Measurements from ENCODE around the gene FOXJ1.

DNA sequence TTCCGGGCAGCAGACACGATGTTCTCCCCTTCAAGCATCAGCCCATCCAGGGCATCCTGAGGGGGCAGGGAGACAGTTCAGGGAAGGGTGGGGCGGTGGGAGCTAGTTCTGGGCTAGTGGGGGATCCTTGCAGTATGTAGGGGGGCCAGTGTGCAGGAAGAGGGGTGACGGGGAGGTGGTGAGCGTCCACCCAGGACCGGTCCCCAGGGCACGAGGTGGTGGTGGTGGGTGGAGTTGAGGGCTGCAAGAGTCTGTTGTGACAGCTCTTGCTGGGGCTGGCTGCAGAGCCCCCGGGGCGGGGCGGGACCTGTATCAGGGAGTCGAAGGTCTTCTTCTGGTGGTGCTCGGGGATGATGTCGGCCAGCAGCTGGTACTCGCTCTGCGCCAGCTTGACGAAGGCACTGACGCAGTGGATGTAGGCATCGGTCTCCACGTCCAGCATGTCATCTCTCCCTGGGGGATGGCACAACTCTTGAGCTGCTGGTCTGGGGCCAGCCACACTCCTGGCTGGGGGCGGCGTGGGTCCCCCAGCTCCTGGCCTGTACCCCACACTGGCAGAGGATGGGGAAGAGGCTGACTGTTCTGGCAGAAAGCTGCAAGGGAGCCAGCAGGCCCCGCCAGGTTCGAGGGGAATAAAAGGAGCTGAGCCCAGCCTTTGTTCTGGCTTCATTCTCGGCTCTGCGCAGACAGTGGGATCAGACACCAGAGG is 52.0 kb downstream of the FOXJ1 start:
- TF ChIP-seq POLR2A (IDR thresholded peaks at IDR 0.05; ENCODE audit: low read length) (no peak), RAD21 (conservative IDR thresholded peaks at IDR 0.05 in 1 of 2, IDR thresholded peaks at IDR 0.05 in 1 of 2) (no peak), MYC (IDR thresholded peaks at IDR 0.05; ENCODE audit: borderline replicate concordance, low read length) (no peak), PHF8 (IDR thresholded peaks at IDR 0.05; ENCODE audit: borderline replicate concordance, low read depth) (no peak), MAZ (IDR thresholded peaks at IDR 0.05; ENCODE audit: borderline replicate concordance, low read depth, low read length) (no peak), NR3C1 (IDR thresholded peaks at IDR 0.05) (no peak), HOXB5 (CRISPR knock-in tag; IDR thresholded peaks at IDR 0.05) (no peak), POLR2AphosphoS2 (conservative IDR thresholded peaks at IDR 0.05; ENCODE audit: low read length) (no peak), HDAC2 (IDR thresholded peaks at IDR 0.05) (no peak), RCOR1 (IDR thresholded peaks at IDR 0.05; ENCODE audit: low read depth, low read length) (no peak)
- TF ChIP-seq, protein P1, sequence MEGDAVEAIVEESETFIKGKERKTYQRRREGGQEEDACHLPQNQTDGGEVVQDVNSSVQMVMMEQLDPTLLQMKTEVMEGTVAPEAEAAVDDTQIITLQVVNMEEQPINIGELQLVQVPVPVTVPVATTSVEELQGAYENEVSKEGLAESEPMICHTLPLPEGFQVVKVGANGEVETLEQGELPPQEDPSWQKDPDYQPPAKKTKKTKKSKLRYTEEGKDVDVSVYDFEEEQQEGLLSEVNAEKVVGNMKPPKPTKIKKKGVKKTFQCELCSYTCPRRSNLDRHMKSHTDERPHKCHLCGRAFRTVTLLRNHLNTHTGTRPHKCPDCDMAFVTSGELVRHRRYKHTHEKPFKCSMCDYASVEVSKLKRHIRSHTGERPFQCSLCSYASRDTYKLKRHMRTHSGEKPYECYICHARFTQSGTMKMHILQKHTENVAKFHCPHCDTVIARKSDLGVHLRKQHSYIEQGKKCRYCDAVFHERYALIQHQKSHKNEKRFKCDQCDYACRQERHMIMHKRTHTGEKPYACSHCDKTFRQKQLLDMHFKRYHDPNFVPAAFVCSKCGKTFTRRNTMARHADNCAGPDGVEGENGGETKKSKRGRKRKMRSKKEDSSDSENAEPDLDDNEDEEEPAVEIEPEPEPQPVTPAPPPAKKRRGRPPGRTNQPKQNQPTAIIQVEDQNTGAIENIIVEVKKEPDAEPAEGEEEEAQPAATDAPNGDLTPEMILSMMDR (IDR thresholded peaks at IDR 0.05): no peak
- TF ChIP-seq, protein P2, sequence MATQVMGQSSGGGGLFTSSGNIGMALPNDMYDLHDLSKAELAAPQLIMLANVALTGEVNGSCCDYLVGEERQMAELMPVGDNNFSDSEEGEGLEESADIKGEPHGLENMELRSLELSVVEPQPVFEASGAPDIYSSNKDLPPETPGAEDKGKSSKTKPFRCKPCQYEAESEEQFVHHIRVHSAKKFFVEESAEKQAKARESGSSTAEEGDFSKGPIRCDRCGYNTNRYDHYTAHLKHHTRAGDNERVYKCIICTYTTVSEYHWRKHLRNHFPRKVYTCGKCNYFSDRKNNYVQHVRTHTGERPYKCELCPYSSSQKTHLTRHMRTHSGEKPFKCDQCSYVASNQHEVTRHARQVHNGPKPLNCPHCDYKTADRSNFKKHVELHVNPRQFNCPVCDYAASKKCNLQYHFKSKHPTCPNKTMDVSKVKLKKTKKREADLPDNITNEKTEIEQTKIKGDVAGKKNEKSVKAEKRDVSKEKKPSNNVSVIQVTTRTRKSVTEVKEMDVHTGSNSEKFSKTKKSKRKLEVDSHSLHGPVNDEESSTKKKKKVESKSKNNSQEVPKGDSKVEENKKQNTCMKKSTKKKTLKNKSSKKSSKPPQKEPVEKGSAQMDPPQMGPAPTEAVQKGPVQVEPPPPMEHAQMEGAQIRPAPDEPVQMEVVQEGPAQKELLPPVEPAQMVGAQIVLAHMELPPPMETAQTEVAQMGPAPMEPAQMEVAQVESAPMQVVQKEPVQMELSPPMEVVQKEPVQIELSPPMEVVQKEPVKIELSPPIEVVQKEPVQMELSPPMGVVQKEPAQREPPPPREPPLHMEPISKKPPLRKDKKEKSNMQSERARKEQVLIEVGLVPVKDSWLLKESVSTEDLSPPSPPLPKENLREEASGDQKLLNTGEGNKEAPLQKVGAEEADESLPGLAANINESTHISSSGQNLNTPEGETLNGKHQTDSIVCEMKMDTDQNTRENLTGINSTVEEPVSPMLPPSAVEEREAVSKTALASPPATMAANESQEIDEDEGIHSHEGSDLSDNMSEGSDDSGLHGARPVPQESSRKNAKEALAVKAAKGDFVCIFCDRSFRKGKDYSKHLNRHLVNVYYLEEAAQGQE (IDR thresholded peaks at IDR 0.05): no peak
